Ascending aorta (tissue), 2 donors: ENCODE data around the gene RPS15A. TPM values are rescaled to one million over a fixed set of nuclear protein-coding genes. Genes with fewer than 3 reads are reported as not detected.

Source experiments
- DNase-seq, 2 donors: peaks; one replicate each; pipeline ENCODE4 v3.0.0-alpha.2; 2019; ENCODE audit warnings: low spot score in 2 of 2
- H3K27ac ChIP-seq, 2 donors: fragments of 200-600 bp; sonication (generic); one replicate each; pipeline ENCODE4 v1.5.1; 2016 to 2017; ENCODE audit warnings: mild to moderate bottlenecking in 1 of 2
- H3K27me3 ChIP-seq: fragments of 200-600 bp; sonication (generic); one replicate; pipeline ENCODE4 v1.5.1; 2017
- H3K36me3 ChIP-seq, 2 donors: fragments of 200-600 bp; sonication (generic); one replicate each; pipeline ENCODE4 v1.5.1; 2016
- H3K4me1 ChIP-seq, 2 donors: fragments of 200-600 bp; sonication (generic); one replicate each; pipeline ENCODE4 v1.5.1; 2016 to 2017; ENCODE audit warnings: mild to moderate bottlenecking in 1 of 2
- H3K4me3 ChIP-seq, 2 donors: fragments of 200-600 bp; sonication (generic); one replicate each; pipeline ENCODE4 v1.5.1; 2016 to 2017; ENCODE audit warnings: mild to moderate bottlenecking in 1 of 2
- H3K9me3 ChIP-seq, 2 donors: fragments of 200-600 bp; sonication (generic); one replicate each; pipeline ENCODE4 v1.5.1; 2016
- intact Hi-C: fragments of 100-400 bp; cut with DNase I; formaldehyde crosslinking; loops from one replicate; pipeline ENCODE4 v1.15.1; 2023
- total RNA-seq: library from RNA; depleted of rRNA; stranded (reverse); fragments of >200 nt; gene quantifications from one replicate; pipeline ENCODE4 v1.1.0, GENCODE V29; 2016
- TF ChIP-seq, protein P1 (sequence below), 3 experiments: fragments of 200-600 bp in 2 of 3; fragments of 450-650 bp in 1 of 3; sonication (generic) in 2 of 3; IDR thresholded peaks; one replicate each; pipeline ENCODE4 v1.5.1; 2016 to 2019; ENCODE audit warnings: antibody characterized with exemption in 3 of 3, mild to moderate bottlenecking in 1 of 3, moderate library complexity in 1 of 3

The RPS15A gene
- 540 TPM for total RNA-seq

DNA sequence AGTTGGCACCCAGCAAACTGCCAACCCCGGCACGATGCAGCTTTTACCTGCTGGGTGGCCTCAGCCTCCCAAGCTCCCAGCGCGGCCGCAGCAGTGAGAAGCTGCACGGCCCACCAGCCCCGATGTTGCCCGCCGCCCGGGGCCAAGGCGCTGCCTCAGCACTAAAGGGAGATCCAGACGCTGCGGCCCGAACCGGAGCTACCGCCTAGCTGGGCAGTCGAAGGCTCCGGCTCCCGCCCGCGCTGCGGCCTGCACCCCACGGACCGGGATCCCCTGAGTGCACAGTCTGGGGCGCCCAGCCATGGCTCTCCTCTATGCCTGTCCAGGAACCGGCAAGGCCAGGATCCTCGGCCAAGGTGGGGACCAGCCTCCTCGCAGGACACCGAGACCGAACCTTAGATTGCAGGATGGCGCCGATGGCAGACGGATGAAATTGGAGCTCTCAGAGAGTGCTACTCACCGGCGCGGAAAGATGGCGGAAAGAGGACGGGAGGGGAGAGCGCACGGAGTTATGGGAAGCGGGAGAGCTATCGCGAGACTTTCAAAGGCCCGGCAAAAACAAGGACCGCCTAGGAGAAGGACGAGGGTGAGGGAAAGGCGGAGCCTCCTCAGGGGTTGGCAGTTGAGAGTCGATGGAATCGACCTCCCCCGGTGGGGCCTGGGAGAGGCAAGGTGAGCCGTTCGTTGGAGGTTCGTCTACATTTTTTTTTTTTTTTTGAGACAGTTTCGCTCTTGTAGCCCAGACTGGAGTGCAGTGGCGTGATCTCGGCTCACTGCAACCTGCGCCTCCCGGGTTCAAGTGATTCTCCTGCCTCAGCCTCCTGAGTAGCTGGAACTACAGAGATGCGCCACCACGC, at the start of gene RPS15A:
RPS15A (minus strand) TSS at position 485 of the 857 bp plus-strand sequence. CDS start 1,221 bp downstream, outside the sequence.
- H3K4me1 ChIP-seq, result peaks cover 6 to 24% of the 10 kb centered on the region in 2 donors
- no peaks in the 10 kb centered on the region for H3K9me3 ChIP-seq
- peak within 1 kb of the TSS; percentile 69 to 72 for H3K4me3 ChIP-seq
- TF ChIP-seq, protein P1, sequence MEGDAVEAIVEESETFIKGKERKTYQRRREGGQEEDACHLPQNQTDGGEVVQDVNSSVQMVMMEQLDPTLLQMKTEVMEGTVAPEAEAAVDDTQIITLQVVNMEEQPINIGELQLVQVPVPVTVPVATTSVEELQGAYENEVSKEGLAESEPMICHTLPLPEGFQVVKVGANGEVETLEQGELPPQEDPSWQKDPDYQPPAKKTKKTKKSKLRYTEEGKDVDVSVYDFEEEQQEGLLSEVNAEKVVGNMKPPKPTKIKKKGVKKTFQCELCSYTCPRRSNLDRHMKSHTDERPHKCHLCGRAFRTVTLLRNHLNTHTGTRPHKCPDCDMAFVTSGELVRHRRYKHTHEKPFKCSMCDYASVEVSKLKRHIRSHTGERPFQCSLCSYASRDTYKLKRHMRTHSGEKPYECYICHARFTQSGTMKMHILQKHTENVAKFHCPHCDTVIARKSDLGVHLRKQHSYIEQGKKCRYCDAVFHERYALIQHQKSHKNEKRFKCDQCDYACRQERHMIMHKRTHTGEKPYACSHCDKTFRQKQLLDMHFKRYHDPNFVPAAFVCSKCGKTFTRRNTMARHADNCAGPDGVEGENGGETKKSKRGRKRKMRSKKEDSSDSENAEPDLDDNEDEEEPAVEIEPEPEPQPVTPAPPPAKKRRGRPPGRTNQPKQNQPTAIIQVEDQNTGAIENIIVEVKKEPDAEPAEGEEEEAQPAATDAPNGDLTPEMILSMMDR (IDR thresholded peaks at IDR 0.05), result no peak
- no peaks in the 10 kb centered on the region for H3K27me3 ChIP-seq
- peak within 1 kb of the TSS; percentile 62 to 79 for H3K27ac ChIP-seq
- intact Hi-C loops, result loop anchor here (1.0 to 10.0 kb wide), 2 partner anchors 11 to 1455 kb away; partner anchors contain the start of gene ARL6IP1
- H3K36me3 ChIP-seq, result peaks cover 57 to 65% of the 10 kb centered on the region in 2 donors
- peak; percentile 77 to 97 for DNase-seq

- intact Hi-C loops, result no loop called here
- peaks cover 0 to under 1% of the 10 kb centered on the region in 2 donors for H3K4me1 ChIP-seq
- no peak overlapping the region for H3K4me3 ChIP-seq
- DNase-seq, result no peak
- no peak overlapping the region for H3K27ac ChIP-seq
- TF ChIP-seq, protein P1 (IDR thresholded peaks at IDR 0.05), result no peak
- H3K36me3 ChIP-seq, result peaks cover 69% of the 10 kb centered on the region in 2 donors
- H3K27me3 ChIP-seq, result no peaks in the 10 kb centered on the region
- no peaks in the 10 kb centered on the region for H3K9me3 ChIP-seq
Measured at GRCh38 chr16:18839555-18839954, 49.4 kb upstream of the RPS15A start.

GRCh38 chr16:18836702-18837101, 46.6 kb upstream of the RPS15A start:
- peaks cover 86 to 92% of the 10 kb centered on the region in 2 donors for H3K36me3 ChIP-seq

GRCh38 chr16:18834864-18835263, 44.7 kb upstream of the RPS15A start:
- TF ChIP-seq, protein P1 (IDR thresholded peaks at IDR 0.05), result no peak
- Histone ChIP-seq H3K9me3 (no peaks in the 10 kb centered on the region), H3K4me3 (no peak overlapping the region), H3K4me1 (no peaks in the 10 kb centered on the region), H3K27ac (no peak overlapping the region), H3K36me3 (peaks cover 92 to 96% of the 10 kb centered on the region in 2 donors), H3K27me3 (no peaks in the 10 kb centered on the region)
- no peak for DNase-seq
- intact Hi-C loops, result no loop called here

More at GRCh38 chr16:18836702-18837101, 46.6 kb upstream of the RPS15A start:
- intact Hi-C loops, result no loop called here
- Histone ChIP-seq H3K27ac (no peak overlapping the region), H3K9me3 (no peaks in the 10 kb centered on the region), H3K4me3 (no peak overlapping the region), H3K4me1 (no peaks in the 10 kb centered on the region), H3K27me3 (no peaks in the 10 kb centered on the region)
- no peak for DNase-seq
- TF ChIP-seq, protein P1 (IDR thresholded peaks at IDR 0.05), result no peak

GRCh38 chr16:18833707-18834505, 43.8 kb upstream of the RPS15A start:
- no peak overlapping the region for H3K4me3 ChIP-seq
- no peaks in the 10 kb centered on the region for H3K27me3 ChIP-seq
- intact Hi-C loops, result no loop called here
- H3K36me3 ChIP-seq, result peaks cover 92 to 97% of the 10 kb centered on the region in 2 donors
- DNase-seq, result no peak
- no peak overlapping the region for H3K27ac ChIP-seq
- TF ChIP-seq, protein P1 (IDR thresholded peaks at IDR 0.05), result no peak
- H3K4me1 ChIP-seq, result no peaks in the 10 kb centered on the region
- H3K9me3 ChIP-seq, result no peaks in the 10 kb centered on the region
